ENCODE measurements around the gene LAMA2.

The LAMA2 gene

DNA sequence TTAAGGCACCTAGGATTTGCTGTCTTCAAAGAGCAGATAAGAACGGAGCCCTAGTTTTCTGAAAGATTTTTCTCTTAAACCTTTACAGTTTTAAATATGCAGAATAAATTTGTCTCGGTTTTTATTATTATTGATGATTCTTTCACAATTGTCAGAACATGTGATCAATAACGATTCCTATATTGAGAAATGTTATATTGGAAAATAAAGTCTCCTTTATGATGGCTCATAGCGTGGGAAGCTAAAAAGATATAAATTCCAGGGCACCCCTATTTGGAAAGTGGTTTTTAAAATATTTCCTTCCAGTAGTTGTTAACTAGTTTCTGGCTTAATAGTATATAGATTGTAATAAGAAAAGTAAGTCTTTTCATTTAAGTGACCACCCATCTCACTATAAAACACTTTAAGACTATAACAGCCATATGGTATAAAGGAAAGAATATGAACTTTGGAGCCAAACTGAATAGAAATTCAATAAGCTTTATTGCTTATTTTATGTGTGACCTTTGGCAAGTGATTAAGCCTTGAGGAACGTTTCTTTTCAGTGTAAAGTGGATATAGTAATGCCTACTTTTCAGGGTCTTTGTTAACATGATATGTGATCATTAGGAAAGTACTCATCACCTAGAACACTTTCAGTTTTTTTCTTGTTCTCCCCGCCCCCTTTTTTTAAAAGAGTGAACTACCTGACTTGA is 369.6 kb downstream of the LAMA2 start:
- in situ Hi-C loops (cut with HindIII; ENCODE audit: low sequenced_read_pairs), result no loop called here

DNA sequence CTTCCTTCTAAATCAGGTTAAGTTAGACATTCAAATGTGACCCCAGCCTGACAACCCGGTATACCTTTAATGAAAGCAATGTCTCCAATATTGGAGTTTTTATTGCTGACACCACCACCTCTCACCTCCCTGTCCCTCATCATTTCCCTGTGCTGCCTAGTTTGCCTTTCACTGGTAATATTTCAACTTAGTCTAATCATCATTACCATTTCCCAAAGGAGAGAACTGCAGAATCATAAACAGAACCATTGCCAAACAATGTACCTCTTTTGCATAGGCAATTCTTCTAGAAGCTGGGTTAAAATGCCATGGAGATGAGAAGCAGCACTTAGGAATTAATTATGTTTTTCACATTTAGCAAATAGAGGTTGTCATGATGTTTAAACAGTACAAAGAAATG is 370.3 kb downstream of the LAMA2 start:
- in situ Hi-C loops (cut with HindIII; ENCODE audit: low sequenced_read_pairs), result no loop called here

DNA sequence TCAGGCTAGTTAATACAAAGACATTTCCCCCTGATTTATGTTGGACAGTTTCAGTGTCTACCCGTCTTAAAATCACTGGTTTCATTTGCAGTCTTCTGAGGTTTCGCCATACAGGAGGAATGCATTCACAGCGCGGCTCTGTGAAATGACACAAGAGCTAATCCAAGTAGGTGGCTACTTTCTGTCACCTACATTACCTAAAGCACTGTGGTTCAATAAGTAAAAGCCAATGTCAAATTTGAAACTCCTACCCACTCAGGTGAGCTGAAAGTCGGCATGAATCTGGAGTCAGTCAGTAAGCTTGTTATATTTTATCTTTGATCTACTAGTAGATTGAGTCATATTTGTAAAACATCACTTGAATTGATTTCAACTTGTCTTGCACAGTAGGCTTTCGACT is 370.8 kb downstream of the LAMA2 start:
- in situ Hi-C loops (cut with HindIII; ENCODE audit: low sequenced_read_pairs), result no loop called here

DNA sequence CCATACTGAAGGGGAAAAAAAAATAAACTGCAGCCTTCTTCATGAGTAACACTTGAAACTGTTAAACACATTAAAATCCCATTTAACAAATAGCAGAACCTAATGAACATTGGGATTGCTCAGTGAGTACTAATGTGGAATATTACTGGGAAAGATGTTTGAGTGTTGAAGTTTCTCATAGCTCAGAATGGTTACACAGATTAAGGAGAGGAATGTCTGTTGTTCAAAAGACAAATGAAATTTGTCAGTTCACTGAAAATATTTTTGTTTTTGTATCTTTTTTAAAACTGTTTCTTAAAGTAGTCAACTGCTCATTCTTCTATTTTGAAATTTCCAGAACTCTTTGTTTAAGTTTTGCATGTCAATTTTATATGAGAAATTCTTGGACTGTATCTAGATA is 374.3 kb downstream of the LAMA2 start:
- in situ Hi-C loops (cut with HindIII; ENCODE audit: low sequenced_read_pairs), result no loop called here

DNA sequence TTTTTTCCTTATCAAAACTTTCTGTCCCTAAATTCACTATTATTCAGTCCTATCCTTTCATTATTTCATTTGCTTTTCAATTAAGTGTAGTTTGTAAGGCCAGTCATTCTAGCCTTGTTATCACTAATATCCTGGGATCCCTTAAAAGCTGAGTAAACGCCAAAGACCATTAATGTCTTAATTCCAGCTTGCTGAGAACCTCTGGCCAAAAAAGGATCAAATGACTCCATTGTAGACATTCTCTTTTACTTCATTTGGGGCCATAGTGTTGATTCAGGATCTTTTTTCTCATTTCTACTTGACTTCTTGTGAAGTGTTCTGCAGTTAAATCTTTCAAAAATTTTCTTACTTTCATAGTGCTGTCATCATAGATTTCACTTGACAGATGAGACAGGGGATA is 379.7 kb downstream of the LAMA2 start:
- in situ Hi-C loops (cut with HindIII; ENCODE audit: low sequenced_read_pairs), result no loop called here

DNA sequence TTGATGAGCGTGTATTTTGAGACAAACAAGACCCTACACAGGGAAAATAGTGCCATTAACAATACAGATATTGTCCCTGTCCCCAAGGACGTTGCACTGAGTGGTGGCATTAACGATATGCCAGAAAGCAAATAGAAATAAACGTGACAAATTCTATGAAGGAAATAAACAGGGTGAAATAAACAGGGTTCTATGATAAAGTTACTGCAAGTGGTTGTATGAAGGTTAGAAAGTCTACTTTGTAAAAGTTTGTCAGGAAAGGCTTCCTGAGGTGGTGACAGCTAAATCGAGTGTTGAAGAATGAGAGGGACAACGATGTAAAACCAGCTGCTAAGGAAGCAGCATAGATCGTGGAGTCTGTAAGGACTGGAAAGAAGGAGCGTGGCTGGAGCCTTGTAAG is 380.2 kb downstream of the LAMA2 start:
- in situ Hi-C loops (cut with HindIII; ENCODE audit: low sequenced_read_pairs), result no loop called here

DNA sequence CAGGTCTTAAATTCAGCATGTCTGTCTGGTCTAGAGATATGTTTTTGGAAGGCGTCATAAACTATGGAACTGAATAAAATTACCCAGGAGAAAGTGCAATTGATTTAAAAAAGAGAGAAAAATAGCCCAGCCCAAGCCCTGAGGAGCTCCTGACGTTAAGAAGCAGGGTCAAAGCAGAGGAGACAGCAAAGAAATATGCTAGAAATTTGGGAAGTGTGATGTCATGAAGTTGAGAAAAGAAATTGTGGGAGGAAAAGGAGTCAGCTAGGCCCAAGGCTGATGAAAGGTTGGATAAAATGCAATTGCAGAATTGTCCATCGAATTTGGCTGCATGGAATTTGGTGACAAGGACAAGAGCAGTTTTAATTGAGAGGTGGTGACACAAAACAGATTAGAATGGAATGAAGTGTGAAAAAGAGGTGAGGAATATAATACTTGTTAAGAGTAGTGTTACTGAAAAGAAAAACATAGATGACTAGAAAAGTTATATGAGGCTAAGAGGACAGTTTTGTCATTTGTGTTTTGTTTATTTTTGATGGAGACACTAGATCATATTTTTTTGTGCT is 381.6 kb downstream of the LAMA2 start:
- in situ Hi-C loops (cut with HindIII; ENCODE audit: low sequenced_read_pairs), result no loop called here

DNA sequence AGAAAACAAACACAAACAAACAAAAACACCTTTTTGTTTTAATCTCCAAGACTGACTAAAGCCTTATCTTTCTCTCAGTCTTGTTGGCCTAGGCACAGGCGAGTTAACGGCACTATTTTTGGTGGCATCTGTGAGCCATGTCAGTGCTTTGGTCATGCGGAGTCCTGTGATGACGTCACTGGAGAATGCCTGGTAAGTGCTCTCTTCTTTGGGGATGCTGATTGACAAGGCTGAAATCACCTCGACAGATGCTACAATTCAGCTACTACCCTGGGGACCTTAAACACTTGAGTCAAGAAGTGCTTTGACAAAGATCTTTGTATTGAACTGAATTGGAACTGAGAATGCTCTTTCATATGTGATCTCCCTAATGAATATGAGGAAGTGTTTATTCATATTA is 384.1 kb downstream of the LAMA2 start:
- in situ Hi-C loops (cut with HindIII; ENCODE audit: low sequenced_read_pairs), result no loop called here

DNA sequence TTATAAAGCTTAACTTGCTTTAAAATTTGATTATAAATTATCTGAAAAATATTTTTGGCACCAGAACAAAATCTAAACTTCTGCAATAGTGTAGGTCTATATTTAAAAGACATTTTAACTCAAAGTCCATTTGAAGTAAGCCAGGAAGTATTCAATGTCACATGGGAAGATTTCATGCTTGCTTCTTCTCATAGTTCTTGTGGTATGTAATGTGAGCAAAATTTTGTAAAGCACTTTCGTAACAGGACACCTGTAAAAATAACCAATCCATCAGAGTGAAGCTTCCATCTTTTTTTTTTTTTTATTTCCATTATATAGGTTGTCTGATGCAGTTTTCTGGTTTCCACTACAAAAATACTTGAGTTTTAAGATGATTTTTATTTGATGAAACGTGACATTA is 386.1 kb downstream of the LAMA2 start:
- in situ Hi-C loops (cut with HindIII; ENCODE audit: low sequenced_read_pairs), result no loop called here

DNA sequence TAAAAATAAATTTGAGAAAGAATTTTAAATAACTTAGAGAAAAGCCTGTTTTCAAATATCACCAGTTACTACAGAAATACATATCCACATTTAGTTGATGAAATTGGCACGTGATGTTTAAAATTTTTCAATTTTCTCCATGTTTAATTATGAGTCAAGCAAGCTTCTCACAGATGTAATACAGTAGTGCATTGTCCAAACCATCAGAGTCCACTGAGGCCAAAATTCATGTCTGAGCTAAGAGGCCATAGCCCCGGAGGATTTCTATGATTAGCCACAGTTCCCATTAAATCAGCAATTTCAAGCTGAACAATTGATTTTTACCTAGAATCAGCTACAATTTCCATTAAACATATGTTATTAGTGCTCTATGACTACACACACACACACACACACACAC is 387.0 kb downstream of the LAMA2 start:
- in situ Hi-C loops (cut with HindIII; ENCODE audit: low sequenced_read_pairs), result no loop called here

DNA sequence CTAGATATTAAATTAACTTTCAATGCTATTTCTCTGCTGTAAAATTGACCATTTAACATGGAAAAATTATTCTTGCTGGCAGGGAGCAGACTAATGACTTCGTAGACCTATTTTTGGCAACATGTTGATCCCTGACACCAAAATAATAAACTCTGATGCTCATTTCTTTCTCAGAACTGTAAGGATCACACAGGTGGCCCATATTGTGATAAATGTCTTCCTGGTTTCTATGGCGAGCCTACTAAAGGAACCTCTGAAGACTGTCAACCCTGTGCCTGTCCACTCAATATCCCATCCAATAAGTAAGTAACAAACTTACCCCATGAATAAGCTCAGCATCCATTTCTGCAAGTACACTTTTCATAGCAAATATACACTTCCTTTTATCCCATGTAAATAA is 387.5 kb downstream of the LAMA2 start:
- in situ Hi-C loops (cut with HindIII; ENCODE audit: low sequenced_read_pairs), result no loop called here

DNA sequence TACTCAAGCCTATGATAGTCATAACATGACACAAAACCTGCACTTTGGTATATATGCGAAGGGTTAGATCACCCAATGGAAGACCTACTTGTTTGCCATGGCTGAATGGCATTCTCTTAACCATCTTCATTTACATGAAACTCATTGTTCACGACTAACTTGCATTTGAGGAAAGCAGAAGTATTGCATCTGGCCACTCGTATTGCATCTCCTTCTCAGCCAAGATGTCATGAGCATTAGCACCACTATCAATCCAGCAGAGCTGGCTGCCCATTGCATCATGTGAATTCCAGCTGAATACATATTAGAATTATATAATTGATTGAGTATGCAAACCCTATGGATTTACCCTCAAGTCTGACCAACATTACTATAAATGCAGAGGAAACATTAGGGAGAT is 390.2 kb downstream of the LAMA2 start:
- in situ Hi-C loops (cut with HindIII; ENCODE audit: low sequenced_read_pairs), result no loop called here

DNA sequence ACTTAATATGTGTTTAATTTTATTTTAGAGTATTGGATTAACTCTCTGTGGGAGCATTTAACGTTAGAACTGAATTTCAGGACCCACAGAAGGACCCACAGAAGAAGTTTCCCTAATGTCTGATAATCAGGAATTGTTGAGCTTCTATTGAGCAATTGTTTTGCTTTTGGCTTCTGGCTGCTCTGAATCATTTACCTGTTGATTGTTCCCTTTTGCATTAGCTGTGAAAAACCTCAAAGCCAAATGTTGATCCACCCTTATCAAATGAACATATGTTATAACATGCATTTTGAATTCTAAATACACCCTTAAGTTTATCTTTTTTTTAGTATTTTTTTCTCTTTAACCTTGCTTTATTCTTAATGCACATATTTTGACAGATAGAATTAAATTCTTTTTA is 393.5 kb downstream of the LAMA2 start:
- in situ Hi-C loops (cut with HindIII; ENCODE audit: low sequenced_read_pairs), result no loop called here

DNA sequence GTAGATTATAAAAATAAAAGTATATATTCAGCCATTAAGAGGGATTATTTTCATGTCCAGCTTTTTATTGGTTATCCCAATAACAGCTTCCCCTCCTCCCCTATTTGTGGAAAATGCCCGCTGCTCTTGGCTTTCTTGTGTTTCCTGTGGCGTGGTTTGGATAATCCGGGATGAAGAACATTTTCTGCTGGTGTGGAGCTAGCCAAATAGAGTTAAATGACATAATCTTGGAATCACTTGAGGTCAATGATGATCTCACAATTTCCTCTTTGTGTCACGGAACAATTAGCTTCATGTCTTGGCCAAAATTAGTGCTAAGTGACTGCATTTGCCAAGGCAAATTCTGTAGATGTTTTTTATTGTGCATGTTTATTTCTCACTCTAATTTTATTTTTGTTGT is 394.0 kb downstream of the LAMA2 start:
- in situ Hi-C loops (cut with HindIII; ENCODE audit: low sequenced_read_pairs), result no loop called here

DNA sequence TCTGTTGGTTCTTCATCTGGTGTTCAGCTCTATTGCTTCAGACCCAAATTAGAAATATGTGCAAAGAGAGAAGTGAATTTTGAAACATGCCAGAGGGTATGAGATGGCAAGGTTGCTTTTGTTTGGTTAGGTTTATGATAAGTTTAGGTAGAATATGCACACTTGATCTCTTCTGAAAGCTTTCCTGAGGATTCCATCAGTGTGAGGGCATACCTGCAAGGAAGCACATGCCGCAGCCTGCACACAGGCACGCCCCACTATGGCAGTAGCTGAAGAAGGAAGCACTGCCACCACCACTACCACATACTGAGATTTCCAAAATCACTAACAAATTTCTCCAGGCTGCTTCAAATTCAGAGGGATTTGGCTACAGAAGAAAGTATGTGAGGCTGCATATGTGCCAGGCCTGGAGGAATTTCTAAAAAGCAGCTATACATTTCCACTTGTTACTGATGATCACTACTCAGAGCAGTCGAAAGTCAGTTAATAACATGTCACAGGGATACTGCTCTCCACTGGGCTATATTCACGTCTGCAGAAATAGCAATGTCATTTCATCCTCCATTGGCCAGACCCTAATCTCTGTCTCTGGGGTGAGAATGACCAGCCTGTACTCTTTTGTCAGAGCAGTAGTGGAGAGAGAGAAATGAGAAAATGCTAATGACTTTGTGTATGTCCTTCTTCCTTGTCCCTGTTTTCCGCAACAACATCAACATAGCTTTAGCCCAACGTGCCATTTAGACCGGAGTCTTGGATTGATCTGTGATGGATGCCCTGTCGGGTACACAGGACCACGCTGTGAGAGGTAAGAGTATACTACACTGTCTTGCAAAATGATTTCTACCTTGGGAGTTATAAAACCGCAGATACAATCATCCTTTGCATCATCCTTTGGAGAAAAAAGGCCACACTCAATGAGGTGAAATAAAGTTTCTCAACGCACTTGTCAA is 396.7 kb downstream of the LAMA2 start:
- in situ Hi-C loops (cut with HindIII; ENCODE audit: low sequenced_read_pairs), result no loop called here

DNA sequence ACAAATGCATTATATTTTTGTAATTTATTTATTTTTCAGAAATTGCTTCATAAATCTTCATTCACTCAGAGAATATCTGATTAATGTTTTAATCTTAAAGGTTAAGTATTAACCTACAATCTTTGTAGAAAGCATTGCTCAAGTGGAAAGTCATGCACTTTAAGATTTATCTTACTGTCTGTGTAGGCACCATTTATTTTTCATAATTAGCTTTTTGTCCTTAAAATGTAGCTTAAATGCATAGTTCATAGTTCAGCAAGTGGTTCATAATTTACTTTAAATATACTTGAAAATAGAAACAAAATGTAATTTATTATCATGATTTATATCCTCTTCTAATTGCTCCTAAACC is 397.3 kb downstream of the LAMA2 start:
- in situ Hi-C loops (cut with HindIII; ENCODE audit: low sequenced_read_pairs), result no loop called here

DNA sequence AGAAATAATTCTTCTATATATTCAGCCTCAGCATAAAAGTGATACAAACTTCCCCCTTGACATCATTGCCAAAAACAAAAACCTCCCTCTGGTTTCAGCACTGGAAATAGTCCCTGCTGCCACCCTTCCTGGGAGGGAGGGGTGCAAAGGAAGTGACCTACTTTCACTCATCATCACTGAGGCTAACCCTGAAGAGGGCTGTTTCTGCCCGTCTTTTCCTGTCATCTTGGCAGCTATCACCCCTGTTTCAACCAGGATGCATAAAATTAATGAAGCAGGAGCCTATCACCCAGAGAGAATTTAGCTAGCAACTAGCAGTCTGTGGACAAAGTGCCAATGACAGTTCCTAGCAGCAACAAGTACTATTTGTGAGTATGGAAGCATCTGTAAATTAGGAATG is 397.8 kb downstream of the LAMA2 start:
- in situ Hi-C loops (cut with HindIII; ENCODE audit: low sequenced_read_pairs), result no loop called here

DNA sequence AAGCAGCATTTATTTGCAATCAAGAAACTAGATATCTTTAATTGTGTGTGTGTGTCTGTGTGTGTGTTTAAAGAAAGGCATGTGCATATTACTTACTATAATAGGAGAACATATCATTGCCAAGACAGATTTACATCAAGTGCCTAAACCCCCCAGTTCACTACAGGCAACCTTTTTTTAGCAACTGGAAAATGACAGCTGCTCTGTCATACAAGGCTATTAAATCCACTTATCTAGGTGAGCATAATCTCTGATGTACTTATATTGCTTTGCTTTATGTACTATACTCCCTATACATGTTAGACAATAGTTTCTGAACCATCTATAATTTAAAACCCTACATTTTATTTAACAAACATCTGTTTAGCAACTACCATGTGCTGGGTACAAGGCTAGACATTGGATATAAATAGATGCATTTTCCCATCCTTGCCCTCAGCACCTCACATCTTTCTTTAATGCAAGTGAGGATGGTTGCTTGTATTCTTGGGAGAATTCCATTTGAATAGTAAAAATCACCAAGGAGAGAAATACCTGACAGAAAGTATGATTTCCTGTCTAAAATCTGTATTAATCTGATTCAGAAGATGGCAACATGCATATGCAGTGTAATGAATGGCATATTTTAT is 398.3 kb downstream of the LAMA2 start:
- in situ Hi-C loops (cut with HindIII; ENCODE audit: low sequenced_read_pairs), result no loop called here

DNA sequence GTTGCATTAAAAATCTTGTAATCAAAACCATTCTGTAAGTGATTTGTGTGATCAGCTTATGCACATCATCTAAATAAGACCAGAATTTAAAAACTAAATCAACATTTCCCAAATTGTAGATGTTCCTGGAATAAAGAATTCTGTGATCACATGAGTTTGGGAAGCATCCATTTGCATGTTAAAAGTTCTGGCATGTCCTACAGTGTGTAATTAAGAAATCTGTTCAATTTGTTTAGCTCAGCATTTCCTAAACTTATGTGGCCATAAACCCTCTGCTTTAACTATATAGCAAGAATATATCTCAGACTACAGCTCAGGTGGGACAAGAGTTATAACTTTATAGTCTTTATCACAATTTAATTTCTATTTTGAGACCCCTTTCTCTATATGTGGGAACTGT is 399.1 kb downstream of the LAMA2 start:
- in situ Hi-C loops (cut with HindIII; ENCODE audit: low sequenced_read_pairs), result no loop called here

DNA sequence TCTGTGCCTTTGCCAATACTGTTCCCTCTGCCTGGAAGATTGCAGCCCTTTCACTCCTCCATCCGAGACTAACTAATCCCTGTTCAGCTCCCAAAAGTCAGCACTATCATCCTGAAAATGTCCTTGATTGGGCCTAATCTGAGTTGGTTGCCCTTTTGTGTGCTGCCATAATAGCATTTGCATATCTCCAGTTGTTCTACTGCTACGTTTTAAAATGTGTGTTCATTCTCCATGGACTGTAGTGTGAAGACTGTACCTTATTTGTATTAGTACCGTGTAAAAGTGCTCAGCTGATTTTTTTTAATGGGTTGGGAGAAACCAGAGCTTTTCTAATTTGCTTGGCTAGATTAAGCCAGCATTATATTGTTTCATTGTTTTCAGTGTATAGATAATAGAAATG is 401.3 kb downstream of the LAMA2 start:
- in situ Hi-C loops (cut with HindIII; ENCODE audit: low sequenced_read_pairs), result no loop called here
